ENCODE results near the gene RNF26. TPM values are rescaled to one million over a fixed set of nuclear protein-coding genes. Genes with fewer than 3 reads are reported as not detected.

RNF26 gene
- polyA plus RNA-seq, 1 of the 3 experiments (the other 2 are of a cell fraction) = 31.9 TPM

GRCh38 chr11:119316016-119316728 is 18.2 kb upstream of the RNF26 start:
- H3K79me2 ChIP-seq (ENCODE audit: insufficient read depth) = no peaks in the 10 kb centered on the region
- TF ChIP-seq MAX (IDR thresholded peaks at IDR 0.05; ENCODE audit: low read depth) = 0 out of 2 replicates have a peak, but pooled peaks have one; percentile 3
- no peak for TF ChIP-seq SIN3A (IDR thresholded peaks at IDR 0.05; ENCODE audit: borderline replicate concordance, low read depth, low read length)
- TF ChIP-seq MXI1 (IDR thresholded peaks at IDR 0.05; ENCODE audit: low read depth, low read length) = peak; percentile 75
- no peak for TF ChIP-seq GATA2 (CRISPR knock-in tag; IDR thresholded peaks at IDR 0.05)
- no peak for TF ChIP-seq RCOR1 (IDR thresholded peaks at IDR 0.05; ENCODE audit: low read length)
- no peak for TF ChIP-seq GABPA (IDR thresholded peaks at IDR 0.05; ENCODE audit: low read depth)
- TF ChIP-seq NFIC (IDR thresholded peaks at IDR 0.05; ENCODE audit: borderline replicate concordance) = peak; percentile 11
- no peak for TF ChIP-seq SMC3 (IDR thresholded peaks at IDR 0.05; ENCODE audit: low read depth, low read length)
- H3K4me2 ChIP-seq = peak overlapping the region; percentile 100
- no peaks in the 10 kb centered on the region for H3K27me3 ChIP-seq (ENCODE audit: insufficient read depth)
- peak overlapping the region; percentile 55 to 68 for H3K4me3 ChIP-seq (ENCODE audit: low read depth in 2 of 2, low read length in 1 of 2)
- no peaks in the 10 kb centered on the region for H4K20me1 ChIP-seq (ENCODE audit: insufficient read depth)
- H3K9me3 ChIP-seq = no peaks in the 10 kb centered on the region
- peak overlapping the region; percentile 43; the same call in 1 of the 2 replicates for H3K9ac ChIP-seq
- H3K4me1 ChIP-seq (ENCODE audit: control insufficient read depth in 1 of 2, insufficient read depth in 2 of 2, low read depth in 1 of 2, low read length in 1 of 2) = peaks cover 12 to 31% of the 10 kb centered on the region in 2 experiments; a peak in 2 of 4 replicates
- WGBS (ENCODE audit: low lambda C conversion rate) = 15% methylated on average over 5 of the region's 46 CpGs
- no peak overlapping the region; a peak in 1 of 4 replicates for H3K27ac ChIP-seq (ENCODE audit: low read depth in 2 of 2, low read length in 1 of 2)
- peak; percentile 92 for DNase-seq
- H2AFZ ChIP-seq (ENCODE audit: low read depth) = peak overlapping the region; percentile 72
- no peaks in the 10 kb centered on the region for H3K36me3 ChIP-seq (replicated peaks in 1 of 2; ENCODE audit: control insufficient read depth in 1 of 2, insufficient read depth in 2 of 2, low read length in 1 of 2)
- ChIA-PET POLR2A (interaction anchor here (0.6 to 1.6 kb wide), 7 partner anchors 9 to 460 kb away, joined by 3 to 5 read pairs (median 3); partner anchors contain the start of genes C2CD2L, CBL and DPAGT1), CTCF (interaction anchor here (0.7 to 4.8 kb wide), 14 partner anchors 7 to 221 kb away, joined by 3 to 22 read pairs (median 7); partner anchors contain the start of gene CBL)
- no peaks in the 10 kb centered on the region for H3K9me2 ChIP-seq
- peaks cover 8% of the 10 kb centered on the region for H3F3A ChIP-seq (replicated peaks; ENCODE audit: insufficient read depth)

- no peaks in the 10 kb centered on the region for H3K27me3 ChIP-seq (ENCODE audit: insufficient read depth)
- peak within 1 kb of the TSS; percentile 55 to 68 for H3K4me3 ChIP-seq (ENCODE audit: low read depth in 2 of 2, low read length in 1 of 2)
- DNase-seq = peak; percentile 87
- no peak within 1 kb of the TSS; a peak in 1 of 4 replicates for H3K27ac ChIP-seq (ENCODE audit: low read depth in 2 of 2, low read length in 1 of 2)
- peak within 1 kb of the TSS; percentile 100 for H3K4me2 ChIP-seq
- WGBS (ENCODE audit: low lambda C conversion rate) = 8% methylated on average over 8 of the region's 74 CpGs
- peaks cover 12 to 31% of the 10 kb centered on the region in 2 experiments; a peak in 2 of 4 replicates for H3K4me1 ChIP-seq (ENCODE audit: control insufficient read depth in 1 of 2, insufficient read depth in 2 of 2, low read depth in 1 of 2, low read length in 1 of 2)
- H3K9me2 ChIP-seq = no peaks in the 10 kb centered on the region
- H3K36me3 ChIP-seq (replicated peaks in 1 of 2; ENCODE audit: control insufficient read depth in 1 of 2, insufficient read depth in 2 of 2, low read length in 1 of 2) = no peaks in the 10 kb centered on the region
- H3K9me3 ChIP-seq = no peaks in the 10 kb centered on the region
- H2AFZ ChIP-seq (ENCODE audit: low read depth) = peak within 1 kb of the TSS; percentile 72
- POLR2A ChIA-PET = interaction anchor here (0.9 to 1.6 kb wide), 5 partner anchors 9 to 223 kb away, joined by 3 to 5 read pairs (median 3); partner anchors contain the start of genes CBL and DPAGT1
- H3F3A ChIP-seq (replicated peaks; ENCODE audit: insufficient read depth) = peaks cover 8% of the 10 kb centered on the region
- H3K9ac ChIP-seq = peak within 1 kb of the TSS; percentile 43; the same call in 1 of the 2 replicates
- no peaks in the 10 kb centered on the region for H3K79me2 ChIP-seq (ENCODE audit: insufficient read depth)
- CTCF ChIA-PET = interaction anchor here (0.6 to 4.8 kb wide), 12 partner anchors 10 to 172 kb away, joined by 3 to 18 read pairs (median 8); partner anchors contain the start of gene CBL
- no peaks in the 10 kb centered on the region for H4K20me1 ChIP-seq (ENCODE audit: insufficient read depth)
- 0 out of 2 replicates have a peak, but pooled peaks have one; percentile 0 for TF ChIP-seq MAX (IDR thresholded peaks at IDR 0.05; ENCODE audit: low read depth)
- no peak for TF ChIP-seq IRF3 (IDR thresholded peaks at IDR 0.05; ENCODE audit: low read depth, low read length)
- TF ChIP-seq GATA2 (CRISPR knock-in tag; IDR thresholded peaks at IDR 0.05) = no peak
- TF ChIP-seq MXI1 (IDR thresholded peaks at IDR 0.05; ENCODE audit: low read depth, low read length) = no peak
- TF ChIP-seq FOXM1 (IDR thresholded peaks at IDR 0.05; ENCODE audit: low read depth) = no peak
- TF ChIP-seq EZH2phosphoT487 (IDR thresholded peaks at IDR 0.05; ENCODE audit: borderline replicate concordance, low read depth) = no peak
- no peak for TF ChIP-seq NRF1 (IDR thresholded peaks at IDR 0.05; ENCODE audit: low read depth, low read length)
- no peak for TF ChIP-seq RCOR1 (IDR thresholded peaks at IDR 0.05; ENCODE audit: low read length)
- TF ChIP-seq, protein P1, sequence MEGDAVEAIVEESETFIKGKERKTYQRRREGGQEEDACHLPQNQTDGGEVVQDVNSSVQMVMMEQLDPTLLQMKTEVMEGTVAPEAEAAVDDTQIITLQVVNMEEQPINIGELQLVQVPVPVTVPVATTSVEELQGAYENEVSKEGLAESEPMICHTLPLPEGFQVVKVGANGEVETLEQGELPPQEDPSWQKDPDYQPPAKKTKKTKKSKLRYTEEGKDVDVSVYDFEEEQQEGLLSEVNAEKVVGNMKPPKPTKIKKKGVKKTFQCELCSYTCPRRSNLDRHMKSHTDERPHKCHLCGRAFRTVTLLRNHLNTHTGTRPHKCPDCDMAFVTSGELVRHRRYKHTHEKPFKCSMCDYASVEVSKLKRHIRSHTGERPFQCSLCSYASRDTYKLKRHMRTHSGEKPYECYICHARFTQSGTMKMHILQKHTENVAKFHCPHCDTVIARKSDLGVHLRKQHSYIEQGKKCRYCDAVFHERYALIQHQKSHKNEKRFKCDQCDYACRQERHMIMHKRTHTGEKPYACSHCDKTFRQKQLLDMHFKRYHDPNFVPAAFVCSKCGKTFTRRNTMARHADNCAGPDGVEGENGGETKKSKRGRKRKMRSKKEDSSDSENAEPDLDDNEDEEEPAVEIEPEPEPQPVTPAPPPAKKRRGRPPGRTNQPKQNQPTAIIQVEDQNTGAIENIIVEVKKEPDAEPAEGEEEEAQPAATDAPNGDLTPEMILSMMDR (IDR thresholded peaks at IDR 0.05) = no peak
- TF ChIP-seq TEAD4 (IDR thresholded peaks at IDR 0.05; ENCODE audit: borderline replicate concordance, insufficient read depth) = no peak
- TF ChIP-seq TAF1 (IDR thresholded peaks at IDR 0.05; ENCODE audit: borderline replicate concordance, low read depth, low read length) = peak; percentile 55; the same call in 1 of the 2 replicates
- TF ChIP-seq FOSL2 (IDR thresholded peaks at IDR 0.05; ENCODE audit: borderline replicate concordance, low read depth) = no peak
Observed at GRCh38 chr11:119316729-119317591, 17.4 kb upstream of the RNF26 start, which contains the start of gene MCAM. MCAM (minus strand) TSS chr11:119317130; CDS start chr11:119317101, 29 bp downstream.
